HepG2 (cell line): ENCODE measurements around the gene SIAH1. TPM values are rescaled to one million over a fixed set of nuclear protein-coding genes. Genes with fewer than 3 reads are reported as not detected.

Experiments
- CBX5 ChIP-seq: sonication (generic); formaldehyde crosslinking; IDR thresholded peaks from 2 replicates; pipeline ENCODE4 v1.4.0; 2020; ENCODE audit warnings: missing genetic modification reagents, borderline replicate concordance
- FOXA3 ChIP-seq: IDR thresholded peaks from 2 replicates; pipeline ENCODE4 v1.6.1; 2016; ENCODE audit warnings: missing genetic modification reagents, missing compliant biosample characterization
- FOXJ3 ChIP-seq: sonication (generic); formaldehyde crosslinking; IDR thresholded peaks from 2 replicates; pipeline ENCODE4 v1.4.0; 2020; ENCODE audit warnings: missing genetic modification reagents, mild to moderate bottlenecking, borderline replicate concordance
- ISL2 ChIP-seq: sonication (generic); formaldehyde crosslinking; IDR thresholded peaks from 2 replicates; pipeline ENCODE4 v1.5.0; 2020; ENCODE audit warnings: missing genetic modification reagents
- KDM5B ChIP-seq: sonication (generic); formaldehyde crosslinking; IDR thresholded peaks from 2 replicates; pipeline ENCODE4 v1.4.0; 2020; ENCODE audit warnings: missing genetic modification reagents, mild to moderate bottlenecking, borderline replicate concordance
- MIXL1 ChIP-seq: IDR thresholded peaks from 2 replicates; pipeline ENCODE4 v1.6.1; 2016
- NBN ChIP-seq: fragments of 450-650 bp; conservative IDR thresholded peaks from 2 replicates; pipeline ENCODE4 v1.6.1; 2017
- SOX13 ChIP-seq, 3 experiments: fragments of 450-650 bp in 1 of 3; sonication (generic) in 1 of 3; formaldehyde crosslinking in 1 of 3; IDR thresholded peaks in 2 of 3; conservative IDR thresholded peaks in 1 of 3; 2 replicates each; pipeline versions ENCODE4 v1.5.0 to v1.6.1; 2016 to 2020; ENCODE audit warnings: antibody characterized with exemption in 1 of 3, mild to moderate bottlenecking in 1 of 3, missing compliant biosample characterization in 1 of 3, missing genetic modification reagents in 1 of 3, moderate library complexity in 1 of 3
- SOX5 ChIP-seq: IDR thresholded peaks from 2 replicates; pipeline ENCODE4 v1.6.1; 2016; ENCODE audit warnings: borderline replicate concordance
- ZNF24 ChIP-seq: fragments of 450-650 bp; IDR thresholded peaks from 2 replicates; pipeline ENCODE4 v1.6.1; 2017; ENCODE audit warnings: antibody characterized with exemption, mild to moderate bottlenecking
- ZSCAN21 ChIP-seq: sonication (generic); formaldehyde crosslinking; IDR thresholded peaks from 2 replicates; pipeline ENCODE4 v1.8.0; 2022; ENCODE audit warnings: mild to moderate bottlenecking, missing genetic modification reagents, moderate library complexity, borderline replicate concordance
- polyA plus RNA-seq, 8 experiments: library from polyadenylated mRNA; depleted of rRNA in 3 of 8; stranded (reverse) in 7 of 8; unstranded in 1 of 8; fragments of >200 nt; fragmentation: Illumina TruSeq in 4 of 8; extraction: Trizol in 4 of 8; gene quantifications; 2 replicates each; pipeline versions ENCODE4 v1.2.1 to v1.2.3, GENCODE V29; 2011 to 2016; ENCODE audit warnings: low read depth in 4 of 8, missing spikeins in 1 of 8, mixed read lengths in 1 of 8; ENCODE audit not compliant: insufficient read depth in 1 of 8
- total RNA-seq, 5 experiments: library from RNA; depleted of rRNA; stranded (reverse); fragments of >200 nt; fragmentation: Illumina TruSeq; extraction: Trizol; gene quantifications; 2 replicates each; pipeline ENCODE4 v1.2.3, GENCODE V29; 2016; ENCODE audit warnings: low read depth in 1 of 5
- TF ChIP-seq, protein P1 (sequence below): IDR thresholded peaks from 2 replicates; pipeline ENCODE4 v1.4.0; 2020; ENCODE audit warnings: mild to moderate bottlenecking, missing genetic modification reagents
- TF ChIP-seq, protein P2 (sequence below): sonication (generic); formaldehyde crosslinking; IDR thresholded peaks from 2 replicates; pipeline ENCODE4 v1.4.0; 2020; ENCODE audit warnings: missing genetic modification reagents
- TF ChIP-seq, protein P3 (sequence below): sonication (generic); formaldehyde crosslinking; IDR thresholded peaks from 2 replicates; pipeline ENCODE4 v1.4.0; 2020; ENCODE audit warnings: missing genetic modification reagents, borderline replicate concordance
- TF ChIP-seq, protein P4 (sequence below): sonication (generic); formaldehyde crosslinking; IDR thresholded peaks from 2 replicates; pipeline ENCODE4 v1.4.0; 2020; ENCODE audit warnings: missing genetic modification reagents, borderline replicate concordance
- TF ChIP-seq, protein P5 (sequence below): sonication (generic); formaldehyde crosslinking; IDR thresholded peaks from 2 replicates; pipeline ENCODE4 v1.4.0; 2020; ENCODE audit warnings: missing genetic modification reagents

Gene SIAH1
- total and polyA plus RNA-seq, 2 of the 13 experiments (the other 11 are each of a cell fraction or from before 2014, with no cell fraction given), result 16.0 to 28.6 TPM

DNA sequence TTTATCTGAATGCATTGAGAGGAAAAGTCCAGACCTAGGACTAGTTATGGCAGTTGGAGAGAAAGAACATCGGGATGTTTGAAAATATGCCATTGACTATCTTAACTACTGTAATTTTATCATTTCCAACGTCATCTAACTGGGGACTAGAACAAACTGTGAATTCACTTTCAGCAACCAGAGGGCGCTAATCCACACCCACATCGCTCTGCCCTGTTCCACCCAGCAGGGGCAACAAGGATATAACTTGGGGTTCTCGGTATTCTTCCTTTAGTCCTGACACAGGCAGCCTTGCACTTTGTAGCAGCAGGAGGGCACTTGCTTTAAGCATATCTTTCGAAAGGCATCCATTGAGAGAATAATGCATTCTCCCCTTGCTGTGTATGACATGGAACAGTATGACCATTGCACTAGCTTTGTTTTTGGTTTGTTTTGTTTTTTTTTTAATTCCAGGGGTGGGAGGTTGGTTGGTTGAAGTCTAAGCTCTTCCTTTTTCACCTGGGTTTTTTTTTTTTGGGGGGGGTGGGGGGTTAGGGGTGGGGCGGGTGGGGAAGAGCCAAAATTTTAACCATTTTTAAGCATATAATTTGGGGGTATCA is 31.5 kb downstream of the SIAH1 start (continued):
- TF ChIP-seq, protein P1, sequence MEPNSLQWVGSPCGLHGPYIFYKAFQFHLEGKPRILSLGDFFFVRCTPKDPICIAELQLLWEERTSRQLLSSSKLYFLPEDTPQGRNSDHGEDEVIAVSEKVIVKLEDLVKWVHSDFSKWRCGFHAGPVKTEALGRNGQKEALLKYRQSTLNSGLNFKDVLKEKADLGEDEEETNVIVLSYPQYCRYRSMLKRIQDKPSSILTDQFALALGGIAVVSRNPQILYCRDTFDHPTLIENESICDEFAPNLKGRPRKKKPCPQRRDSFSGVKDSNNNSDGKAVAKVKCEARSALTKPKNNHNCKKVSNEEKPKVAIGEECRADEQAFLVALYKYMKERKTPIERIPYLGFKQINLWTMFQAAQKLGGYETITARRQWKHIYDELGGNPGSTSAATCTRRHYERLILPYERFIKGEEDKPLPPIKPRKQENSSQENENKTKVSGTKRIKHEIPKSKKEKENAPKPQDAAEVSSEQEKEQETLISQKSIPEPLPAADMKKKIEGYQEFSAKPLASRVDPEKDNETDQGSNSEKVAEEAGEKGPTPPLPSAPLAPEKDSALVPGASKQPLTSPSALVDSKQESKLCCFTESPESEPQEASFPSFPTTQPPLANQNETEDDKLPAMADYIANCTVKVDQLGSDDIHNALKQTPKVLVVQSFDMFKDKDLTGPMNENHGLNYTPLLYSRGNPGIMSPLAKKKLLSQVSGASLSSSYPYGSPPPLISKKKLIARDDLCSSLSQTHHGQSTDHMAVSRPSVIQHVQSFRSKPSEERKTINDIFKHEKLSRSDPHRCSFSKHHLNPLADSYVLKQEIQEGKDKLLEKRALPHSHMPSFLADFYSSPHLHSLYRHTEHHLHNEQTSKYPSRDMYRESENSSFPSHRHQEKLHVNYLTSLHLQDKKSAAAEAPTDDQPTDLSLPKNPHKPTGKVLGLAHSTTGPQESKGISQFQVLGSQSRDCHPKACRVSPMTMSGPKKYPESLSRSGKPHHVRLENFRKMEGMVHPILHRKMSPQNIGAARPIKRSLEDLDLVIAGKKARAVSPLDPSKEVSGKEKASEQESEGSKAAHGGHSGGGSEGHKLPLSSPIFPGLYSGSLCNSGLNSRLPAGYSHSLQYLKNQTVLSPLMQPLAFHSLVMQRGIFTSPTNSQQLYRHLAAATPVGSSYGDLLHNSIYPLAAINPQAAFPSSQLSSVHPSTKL, result peak; percentile 39
- 0 out of 2 replicates have a peak, but pooled peaks have one; percentile 42 for TF ChIP-seq MIXL1
- TF ChIP-seq FOXJ3 (CRISPR knock-in tag), result 0 out of 2 replicates have a peak, but pooled peaks have one; percentile 50
- no peak for TF ChIP-seq SOX13 (IDR thresholded peaks at IDR 0.05)
- TF ChIP-seq SOX13 (CRISPR knock-in tag; conservative IDR thresholded peaks at IDR 0.05 in 1 of 2, IDR thresholded peaks at IDR 0.05 in 1 of 2), result peak in 1 of 2 experiments; percentile 22; a peak in 1 of 4 replicates
- TF ChIP-seq NBN, result no peak
- 0 out of 2 replicates have a peak, but pooled peaks have one; percentile 12 for TF ChIP-seq SOX5 (CRISPR knock-in tag)
- TF ChIP-seq, protein P2, sequence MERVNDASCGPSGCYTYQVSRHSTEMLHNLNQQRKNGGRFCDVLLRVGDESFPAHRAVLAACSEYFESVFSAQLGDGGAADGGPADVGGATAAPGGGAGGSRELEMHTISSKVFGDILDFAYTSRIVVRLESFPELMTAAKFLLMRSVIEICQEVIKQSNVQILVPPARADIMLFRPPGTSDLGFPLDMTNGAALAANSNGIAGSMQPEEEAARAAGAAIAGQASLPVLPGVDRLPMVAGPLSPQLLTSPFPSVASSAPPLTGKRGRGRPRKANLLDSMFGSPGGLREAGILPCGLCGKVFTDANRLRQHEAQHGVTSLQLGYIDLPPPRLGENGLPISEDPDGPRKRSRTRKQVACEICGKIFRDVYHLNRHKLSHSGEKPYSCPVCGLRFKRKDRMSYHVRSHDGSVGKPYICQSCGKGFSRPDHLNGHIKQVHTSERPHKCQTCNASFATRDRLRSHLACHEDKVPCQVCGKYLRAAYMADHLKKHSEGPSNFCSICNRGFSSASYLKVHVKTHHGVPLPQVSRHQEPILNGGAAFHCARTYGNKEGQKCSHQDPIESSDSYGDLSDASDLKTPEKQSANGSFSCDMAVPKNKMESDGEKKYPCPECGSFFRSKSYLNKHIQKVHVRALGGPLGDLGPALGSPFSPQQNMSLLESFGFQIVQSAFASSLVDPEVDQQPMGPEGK (CRISPR knock-in tag), result 0 out of 2 replicates have a peak, but pooled peaks have one; percentile 26
- no peak for TF ChIP-seq KDM5B (CRISPR knock-in tag)
- TF ChIP-seq FOXA3 (CRISPR knock-in tag), result 0 out of 2 replicates have a peak, but pooled peaks have one; percentile 15
- 0 out of 2 replicates have a peak, but pooled peaks have one; percentile 31 for TF ChIP-seq ISL2 (CRISPR knock-in tag)
- TF ChIP-seq ZNF24, result 0 out of 2 replicates have a peak, but pooled peaks have one; percentile 28
- 0 out of 2 replicates have a peak, but pooled peaks have one; percentile 38 for TF ChIP-seq ZSCAN21
- TF ChIP-seq CBX5 (CRISPR knock-in tag), result peak; percentile 59; the same call in 1 of the 2 replicates
- TF ChIP-seq, protein P3, sequence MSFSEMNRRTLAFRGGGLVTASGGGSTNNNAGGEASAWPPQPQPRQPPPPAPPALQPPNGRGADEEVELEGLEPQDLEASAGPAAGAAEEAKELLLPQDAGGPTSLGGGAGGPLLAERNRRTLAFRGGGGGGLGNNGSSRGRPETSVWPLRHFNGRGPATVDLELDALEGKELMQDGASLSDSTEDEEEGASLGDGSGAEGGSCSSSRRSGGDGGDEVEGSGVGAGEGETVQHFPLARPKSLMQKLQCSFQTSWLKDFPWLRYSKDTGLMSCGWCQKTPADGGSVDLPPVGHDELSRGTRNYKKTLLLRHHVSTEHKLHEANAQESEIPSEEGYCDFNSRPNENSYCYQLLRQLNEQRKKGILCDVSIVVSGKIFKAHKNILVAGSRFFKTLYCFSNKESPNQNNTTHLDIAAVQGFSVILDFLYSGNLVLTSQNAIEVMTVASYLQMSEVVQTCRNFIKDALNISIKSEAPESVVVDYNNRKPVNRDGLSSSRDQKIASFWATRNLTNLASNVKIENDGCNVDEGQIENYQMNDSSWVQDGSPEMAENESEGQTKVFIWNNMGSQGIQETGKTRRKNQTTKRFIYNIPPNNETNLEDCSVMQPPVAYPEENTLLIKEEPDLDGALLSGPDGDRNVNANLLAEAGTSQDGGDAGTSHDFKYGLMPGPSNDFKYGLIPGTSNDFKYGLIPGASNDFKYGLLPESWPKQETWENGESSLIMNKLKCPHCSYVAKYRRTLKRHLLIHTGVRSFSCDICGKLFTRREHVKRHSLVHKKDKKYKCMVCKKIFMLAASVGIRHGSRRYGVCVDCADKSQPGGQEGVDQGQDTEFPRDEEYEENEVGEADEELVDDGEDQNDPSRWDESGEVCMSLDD (CRISPR knock-in tag), result peak; percentile 59; the same call in 1 of the 2 replicates
- TF ChIP-seq, protein P4, sequence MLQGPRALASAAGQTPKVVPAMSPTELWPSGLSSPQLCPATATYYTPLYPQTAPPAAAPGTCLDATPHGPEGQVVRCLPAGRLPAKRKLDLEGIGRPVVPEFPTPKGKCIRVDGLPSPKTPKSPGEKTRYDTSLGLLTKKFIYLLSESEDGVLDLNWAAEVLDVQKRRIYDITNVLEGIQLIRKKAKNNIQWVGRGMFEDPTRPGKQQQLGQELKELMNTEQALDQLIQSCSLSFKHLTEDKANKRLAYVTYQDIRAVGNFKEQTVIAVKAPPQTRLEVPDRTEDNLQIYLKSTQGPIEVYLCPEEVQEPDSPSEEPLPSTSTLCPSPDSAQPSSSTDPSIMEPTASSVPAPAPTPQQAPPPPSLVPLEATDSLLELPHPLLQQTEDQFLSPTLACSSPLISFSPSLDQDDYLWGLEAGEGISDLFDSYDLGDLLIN (CRISPR knock-in tag), result no peak
- TF ChIP-seq, protein P5, sequence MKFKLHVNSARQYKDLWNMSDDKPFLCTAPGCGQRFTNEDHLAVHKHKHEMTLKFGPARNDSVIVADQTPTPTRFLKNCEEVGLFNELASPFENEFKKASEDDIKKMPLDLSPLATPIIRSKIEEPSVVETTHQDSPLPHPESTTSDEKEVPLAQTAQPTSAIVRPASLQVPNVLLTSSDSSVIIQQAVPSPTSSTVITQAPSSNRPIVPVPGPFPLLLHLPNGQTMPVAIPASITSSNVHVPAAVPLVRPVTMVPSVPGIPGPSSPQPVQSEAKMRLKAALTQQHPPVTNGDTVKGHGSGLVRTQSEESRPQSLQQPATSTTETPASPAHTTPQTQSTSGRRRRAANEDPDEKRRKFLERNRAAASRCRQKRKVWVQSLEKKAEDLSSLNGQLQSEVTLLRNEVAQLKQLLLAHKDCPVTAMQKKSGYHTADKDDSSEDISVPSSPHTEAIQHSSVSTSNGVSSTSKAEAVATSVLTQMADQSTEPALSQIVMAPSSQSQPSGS, result peak; percentile 26; the same call in 1 of the 2 replicates
